Measurements from ENCODE around the gene MGLL.

Gene MGLL

GRCh38 chr3:127853681-127854080 lies 31.4 kb upstream of the MGLL start:
- H3K4me3 ChIP-seq (ENCODE audit: low read depth, low read length): no peak overlapping the region
- H3K27me3 ChIP-seq (ENCODE audit: control insufficient read depth, insufficient read depth, low read length): peaks cover 2% of the 10 kb centered on the region
- no peaks in the 10 kb centered on the region for H3K9me3 ChIP-seq (ENCODE audit: control insufficient read depth, insufficient read depth, low read length)
- H3K4me1 ChIP-seq (ENCODE audit: control insufficient read depth, insufficient read depth, low read length): no peaks in the 10 kb centered on the region
- no peak overlapping the region for H3K9ac ChIP-seq (ENCODE audit: low read depth, low read length)
- no peaks in the 10 kb centered on the region for H3K36me3 ChIP-seq (ENCODE audit: control insufficient read depth, insufficient read depth, low read length)

- Histone ChIP-seq H3K9ac (ENCODE audit: low read depth, low read length) (no peak overlapping the region), H3K4me1 (ENCODE audit: control insufficient read depth, insufficient read depth, low read length) (no peaks in the 10 kb centered on the region), H3K4me3 (ENCODE audit: low read depth, low read length) (no peak overlapping the region), H3K27me3 (ENCODE audit: control insufficient read depth, insufficient read depth, low read length) (peaks cover 2% of the 10 kb centered on the region), H3K36me3 (ENCODE audit: control insufficient read depth, insufficient read depth, low read length) (no peaks in the 10 kb centered on the region), H3K9me3 (ENCODE audit: control insufficient read depth, insufficient read depth, low read length) (no peaks in the 10 kb centered on the region)
Measured at GRCh38 chr3:127851899-127852298, 29.6 kb upstream of the MGLL start.

GRCh38 chr3:127849368-127849767 lies 27.1 kb upstream of the MGLL start:
- no peaks in the 10 kb centered on the region for H3K4me1 ChIP-seq (ENCODE audit: control insufficient read depth, insufficient read depth, low read length)
- peaks cover 2% of the 10 kb centered on the region for H3K27me3 ChIP-seq (ENCODE audit: control insufficient read depth, insufficient read depth, low read length)
- no peaks in the 10 kb centered on the region for H3K9me3 ChIP-seq (ENCODE audit: control insufficient read depth, insufficient read depth, low read length)
- no peak overlapping the region for H3K4me3 ChIP-seq (ENCODE audit: low read depth, low read length)
- no peaks in the 10 kb centered on the region for H3K36me3 ChIP-seq (ENCODE audit: control insufficient read depth, insufficient read depth, low read length)
- no peak overlapping the region for H3K9ac ChIP-seq (ENCODE audit: low read depth, low read length)

- Histone ChIP-seq H3K36me3 (ENCODE audit: control insufficient read depth, insufficient read depth, low read length) (no peaks in the 10 kb centered on the region), H3K9me3 (ENCODE audit: control insufficient read depth, insufficient read depth, low read length) (no peaks in the 10 kb centered on the region), H3K4me3 (ENCODE audit: low read depth, low read length) (no peak overlapping the region), H3K4me1 (ENCODE audit: control insufficient read depth, insufficient read depth, low read length) (no peaks in the 10 kb centered on the region), H3K9ac (ENCODE audit: low read depth, low read length) (no peak overlapping the region), H3K27me3 (ENCODE audit: control insufficient read depth, insufficient read depth, low read length) (no peaks in the 10 kb centered on the region)
Measured at GRCh38 chr3:127848131-127849129, 26.1 kb upstream of the MGLL start.

- Histone ChIP-seq H3K9me3 (ENCODE audit: control insufficient read depth, insufficient read depth, low read length) (no peaks in the 10 kb centered on the region), H3K4me3 (ENCODE audit: low read depth, low read length) (no peak overlapping the region), H3K27me3 (ENCODE audit: control insufficient read depth, insufficient read depth, low read length) (no peaks in the 10 kb centered on the region), H3K4me1 (ENCODE audit: control insufficient read depth, insufficient read depth, low read length) (no peaks in the 10 kb centered on the region), H3K36me3 (ENCODE audit: control insufficient read depth, insufficient read depth, low read length) (no peaks in the 10 kb centered on the region), H3K9ac (ENCODE audit: low read depth, low read length) (no peak overlapping the region)
Measured at GRCh38 chr3:127847236-127847720, 25.0 kb upstream of the MGLL start.

- Histone ChIP-seq H3K36me3 (ENCODE audit: control insufficient read depth, insufficient read depth, low read length) (no peaks in the 10 kb centered on the region), H3K27me3 (ENCODE audit: control insufficient read depth, insufficient read depth, low read length) (no peaks in the 10 kb centered on the region), H3K9ac (ENCODE audit: low read depth, low read length) (no peak overlapping the region), H3K4me3 (ENCODE audit: low read depth, low read length) (no peak overlapping the region), H3K4me1 (ENCODE audit: control insufficient read depth, insufficient read depth, low read length) (no peaks in the 10 kb centered on the region), H3K9me3 (ENCODE audit: control insufficient read depth, insufficient read depth, low read length) (no peaks in the 10 kb centered on the region)
Measured at GRCh38 chr3:127846576-127846975, 24.3 kb upstream of the MGLL start.

- no peaks in the 10 kb centered on the region for H3K27me3 ChIP-seq (ENCODE audit: control insufficient read depth, insufficient read depth, low read length)
- H3K4me3 ChIP-seq (ENCODE audit: low read depth, low read length): no peak overlapping the region
- H3K36me3 ChIP-seq (ENCODE audit: control insufficient read depth, insufficient read depth, low read length): no peaks in the 10 kb centered on the region
- H3K9ac ChIP-seq (ENCODE audit: low read depth, low read length): no peak overlapping the region
- H3K9me3 ChIP-seq (ENCODE audit: control insufficient read depth, insufficient read depth, low read length): no peaks in the 10 kb centered on the region
- no peaks in the 10 kb centered on the region for H3K4me1 ChIP-seq (ENCODE audit: control insufficient read depth, insufficient read depth, low read length)
Measured at GRCh38 chr3:127844326-127844942, 22.1 kb upstream of the MGLL start.

GRCh38 chr3:127840671-127841070 lies 18.4 kb upstream of the MGLL start:
- Histone ChIP-seq H3K9me3 (ENCODE audit: control insufficient read depth, insufficient read depth, low read length) (no peaks in the 10 kb centered on the region), H3K4me3 (ENCODE audit: low read depth, low read length) (no peak overlapping the region), H3K9ac (ENCODE audit: low read depth, low read length) (no peak overlapping the region), H3K36me3 (ENCODE audit: control insufficient read depth, insufficient read depth, low read length) (no peaks in the 10 kb centered on the region), H3K4me1 (ENCODE audit: control insufficient read depth, insufficient read depth, low read length) (no peaks in the 10 kb centered on the region), H3K27me3 (ENCODE audit: control insufficient read depth, insufficient read depth, low read length) (no peaks in the 10 kb centered on the region)

- Histone ChIP-seq H3K27me3 (ENCODE audit: control insufficient read depth, insufficient read depth, low read length) (no peaks in the 10 kb centered on the region), H3K36me3 (ENCODE audit: control insufficient read depth, insufficient read depth, low read length) (no peaks in the 10 kb centered on the region), H3K4me1 (ENCODE audit: control insufficient read depth, insufficient read depth, low read length) (no peaks in the 10 kb centered on the region), H3K4me3 (ENCODE audit: low read depth, low read length) (no peak overlapping the region), H3K9ac (ENCODE audit: low read depth, low read length) (no peak overlapping the region), H3K9me3 (ENCODE audit: control insufficient read depth, insufficient read depth, low read length) (no peaks in the 10 kb centered on the region)
Measured at GRCh38 chr3:127839099-127839498, 16.8 kb upstream of the MGLL start.

- Histone ChIP-seq H3K9ac (ENCODE audit: low read depth, low read length) (no peak overlapping the region), H3K4me3 (ENCODE audit: low read depth, low read length) (no peak overlapping the region), H3K9me3 (ENCODE audit: control insufficient read depth, insufficient read depth, low read length) (no peaks in the 10 kb centered on the region), H3K36me3 (ENCODE audit: control insufficient read depth, insufficient read depth, low read length) (no peaks in the 10 kb centered on the region), H3K27me3 (ENCODE audit: control insufficient read depth, insufficient read depth, low read length) (no peaks in the 10 kb centered on the region), H3K4me1 (ENCODE audit: control insufficient read depth, insufficient read depth, low read length) (no peaks in the 10 kb centered on the region)
Measured at GRCh38 chr3:127835993-127836882, 13.9 kb upstream of the MGLL start.

- Histone ChIP-seq H3K36me3 (ENCODE audit: control insufficient read depth, insufficient read depth, low read length) (no peaks in the 10 kb centered on the region), H3K9ac (ENCODE audit: low read depth, low read length) (no peak overlapping the region), H3K27me3 (ENCODE audit: control insufficient read depth, insufficient read depth, low read length) (no peaks in the 10 kb centered on the region), H3K4me1 (ENCODE audit: control insufficient read depth, insufficient read depth, low read length) (no peaks in the 10 kb centered on the region), H3K9me3 (ENCODE audit: control insufficient read depth, insufficient read depth, low read length) (no peaks in the 10 kb centered on the region), H3K4me3 (ENCODE audit: low read depth, low read length) (no peak overlapping the region)
Measured at GRCh38 chr3:127834771-127835170, 12.5 kb upstream of the MGLL start.

Data from iPS-15b (cell line).